ENCODE results near the gene SYNRG.

Gene SYNRG

GRCh38 chr17:37541880-37542660 is 67.1 kb downstream of the SYNRG start:
- no peak for TF ChIP-seq ZNF274 (IDR thresholded peaks at IDR 0.05; ENCODE audit: low read depth, low read length)
- H3K4me3 ChIP-seq (ENCODE audit: low read length): no peak overlapping the region

- H3K4me3 ChIP-seq (ENCODE audit: low read length): no peak overlapping the region
- TF ChIP-seq ZNF274 (IDR thresholded peaks at IDR 0.05; ENCODE audit: low read depth, low read length): no peak
Measured at GRCh38 chr17:37538981-37539659, 70.1 kb downstream of the SYNRG start.

GRCh38 chr17:37535906-37536305 is 73.3 kb downstream of the SYNRG start:
- TF ChIP-seq ZNF274 (IDR thresholded peaks at IDR 0.05; ENCODE audit: low read depth, low read length): no peak
- no peak overlapping the region for H3K4me3 ChIP-seq (ENCODE audit: low read length)

GRCh38 chr17:37532756-37533155 is 76.5 kb downstream of the SYNRG start:
- no peak overlapping the region for H3K4me3 ChIP-seq (ENCODE audit: low read length)
- no peak for TF ChIP-seq ZNF274 (IDR thresholded peaks at IDR 0.05; ENCODE audit: low read depth, low read length)

GRCh38 chr17:37530420-37530819 is 78.8 kb downstream of the SYNRG start:
- no peak for TF ChIP-seq ZNF274 (IDR thresholded peaks at IDR 0.05; ENCODE audit: low read depth, low read length)
- H3K4me3 ChIP-seq (ENCODE audit: low read length): no peak overlapping the region

- no peak overlapping the region for H3K4me3 ChIP-seq (ENCODE audit: low read length)
- no peak for TF ChIP-seq ZNF274 (IDR thresholded peaks at IDR 0.05; ENCODE audit: low read depth, low read length)
Measured at GRCh38 chr17:37527249-37527851, 81.9 kb downstream of the SYNRG start.

- no peak overlapping the region for H3K4me3 ChIP-seq (ENCODE audit: low read length)
- no peak for TF ChIP-seq ZNF274 (IDR thresholded peaks at IDR 0.05; ENCODE audit: low read depth, low read length)
Measured at GRCh38 chr17:37523715-37524219, 85.5 kb downstream of the SYNRG start.

- no peak for TF ChIP-seq ZNF274 (IDR thresholded peaks at IDR 0.05; ENCODE audit: low read depth, low read length)
- H3K4me3 ChIP-seq (ENCODE audit: low read length): no peak overlapping the region
Measured at GRCh38 chr17:37521821-37522220, 87.4 kb downstream of the SYNRG start.

GRCh38 chr17:37520174-37520573 is 89.0 kb downstream of the SYNRG start:
- no peak for TF ChIP-seq ZNF274 (IDR thresholded peaks at IDR 0.05; ENCODE audit: low read depth, low read length)
- no peak overlapping the region for H3K4me3 ChIP-seq (ENCODE audit: low read length)

- TF ChIP-seq ZNF274 (IDR thresholded peaks at IDR 0.05; ENCODE audit: low read depth, low read length): no peak
- H3K4me3 ChIP-seq (ENCODE audit: low read length): no peak overlapping the region
Measured at GRCh38 chr17:37519251-37519985, 89.8 kb downstream of the SYNRG start.

GRCh38 chr17:37518826-37519225 is 90.4 kb downstream of the SYNRG start:
- no peak for TF ChIP-seq ZNF274 (IDR thresholded peaks at IDR 0.05; ENCODE audit: low read depth, low read length)
- H3K4me3 ChIP-seq (ENCODE audit: low read length): no peak overlapping the region

GRCh38 chr17:37517881-37518280 is 91.3 kb downstream of the SYNRG start:
- TF ChIP-seq ZNF274 (IDR thresholded peaks at IDR 0.05; ENCODE audit: low read depth, low read length): no peak
- no peak overlapping the region for H3K4me3 ChIP-seq (ENCODE audit: low read length)

- TF ChIP-seq ZNF274 (IDR thresholded peaks at IDR 0.05; ENCODE audit: low read depth, low read length): no peak
Measured at GRCh38 chr17:37516127-37516571, 93.1 kb downstream of the SYNRG start.

GRCh38 chr17:37513711-37514110 is 95.5 kb downstream of the SYNRG start:
- TF ChIP-seq ZNF274 (IDR thresholded peaks at IDR 0.05; ENCODE audit: low read depth, low read length): no peak
- no peak overlapping the region for H3K4me3 ChIP-seq (ENCODE audit: low read length)

More at GRCh38 chr17:37516127-37516571, 93.1 kb downstream of the SYNRG start:
- no peak overlapping the region for H3K4me3 ChIP-seq (ENCODE audit: low read length)
